Peyer's patch (tissue), 4 donors: ENCODE measurements around the gene RAB5IF.

Source experiments
- CTCF ChIP-seq, 6 experiments: fragments of 450-650 bp in 4 of 6; fragments of 200-600 bp in 2 of 6; sonication (generic) in 1 of 6; IDR thresholded peaks; one replicate each; pipeline ENCODE4 v1.5.1; 2017 to 2019; ENCODE audit warnings: antibody characterized with exemption in 6 of 6, mild to moderate bottlenecking in 3 of 6, moderate library complexity in 1 of 6
- POLR2A ChIP-seq, 2 donors: fragments of 450-650 bp; IDR thresholded peaks; one replicate each; pipeline ENCODE4 v1.5.1; 2017; ENCODE audit warnings: antibody characterized with exemption in 2 of 2, mild to moderate bottlenecking in 2 of 2, moderate library complexity in 2 of 2

DNA sequence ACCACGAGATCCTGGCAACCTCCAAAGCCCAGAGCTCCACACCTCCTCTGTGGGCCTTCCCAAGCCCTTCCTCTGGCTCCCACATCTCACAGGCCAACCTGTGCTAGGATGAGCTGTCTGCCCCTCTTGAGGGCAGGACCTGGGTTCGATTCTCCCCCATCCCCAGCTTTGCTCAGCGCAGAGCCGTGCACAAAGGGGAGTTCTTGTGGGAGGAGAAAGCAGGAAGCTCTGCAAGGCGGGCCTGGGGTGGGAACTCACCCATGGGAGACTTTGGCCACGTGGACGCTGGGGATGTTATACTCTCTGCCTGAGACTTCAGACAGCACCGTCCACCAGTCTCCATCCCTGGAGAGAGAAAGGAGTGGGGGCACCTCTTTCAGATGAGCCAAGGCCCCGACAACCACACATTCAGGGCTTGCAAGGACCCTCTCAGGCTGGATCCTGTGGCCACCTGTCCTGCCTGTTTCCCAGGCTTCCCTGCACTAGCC is 27.8 kb downstream of the RAB5IF start:
- TF ChIP-seq CTCF (IDR thresholded peaks at IDR 0.05) (no peak), POLR2A (IDR thresholded peaks at IDR 0.05) (no peak)
